ENCODE measurements around the gene LRRC23.
"Not testable (repeated sequence)": the region's sequence is repeated elsewhere in the genome, so short reads cannot be mapped to it uniquely, and the experiment has no call there.

Gene LRRC23

GRCh38 chr12:6886206-6886999 lies 18.2 kb upstream of the LRRC23 start:
- H3K27me3 ChIP-seq (ENCODE audit: insufficient read depth, low read length); H3K4me1 ChIP-seq (ENCODE audit: insufficient read depth, low read length); H3K4me3 ChIP-seq (ENCODE audit: low read length); H2AFZ ChIP-seq (ENCODE audit: low read depth, low read length); H3K9me3 ChIP-seq (ENCODE audit: low read length): not testable (repeated sequence)
- peaks cover 10% of the 10 kb centered on the region for H3K36me3 ChIP-seq (ENCODE audit: insufficient read depth, low read length)

GRCh38 chr12:6887460-6887859 lies 17.2 kb upstream of the LRRC23 start:
- H3K4me3 ChIP-seq (ENCODE audit: low read length), result no peak overlapping the region
- peaks cover 6% of the 10 kb centered on the region for H3K4me1 ChIP-seq (ENCODE audit: insufficient read depth, low read length)
- no peak overlapping the region for H2AFZ ChIP-seq (ENCODE audit: low read depth, low read length)
- H3K36me3 ChIP-seq (ENCODE audit: insufficient read depth, low read length), result peaks cover 10% of the 10 kb centered on the region
- H3K27me3 ChIP-seq (ENCODE audit: insufficient read depth, low read length), result no peaks in the 10 kb centered on the region
- H3K9me3 ChIP-seq (ENCODE audit: low read length), result no peaks in the 10 kb centered on the region

GRCh38 chr12:6888360-6888759 lies 16.3 kb upstream of the LRRC23 start:
- no peak overlapping the region for H2AFZ ChIP-seq (ENCODE audit: low read depth, low read length)
- no peaks in the 10 kb centered on the region for H3K27me3 ChIP-seq (ENCODE audit: insufficient read depth, low read length)
- peaks cover 6% of the 10 kb centered on the region for H3K4me1 ChIP-seq (ENCODE audit: insufficient read depth, low read length)
- H3K9me3 ChIP-seq (ENCODE audit: low read length), result no peaks in the 10 kb centered on the region
- H3K4me3 ChIP-seq (ENCODE audit: low read length), result no peak overlapping the region
- peaks cover 10% of the 10 kb centered on the region for H3K36me3 ChIP-seq (ENCODE audit: insufficient read depth, low read length)

GRCh38 chr12:6888794-6889193 lies 15.8 kb upstream of the LRRC23 start:
- not testable (repeated sequence) for H2AFZ ChIP-seq (ENCODE audit: low read depth, low read length); H3K36me3 ChIP-seq (ENCODE audit: insufficient read depth, low read length); H3K9me3 ChIP-seq (ENCODE audit: low read length); H3K4me1 ChIP-seq (ENCODE audit: insufficient read depth, low read length); H3K27me3 ChIP-seq (ENCODE audit: insufficient read depth, low read length); H3K4me3 ChIP-seq (ENCODE audit: low read length)

- peak overlapping the region; percentile 92 for H2AFZ ChIP-seq (ENCODE audit: low read depth, low read length)
- not testable (repeated sequence) for H3K36me3 ChIP-seq (ENCODE audit: insufficient read depth, low read length); H3K9me3 ChIP-seq (ENCODE audit: low read length); H3K4me1 ChIP-seq (ENCODE audit: insufficient read depth, low read length); H3K27me3 ChIP-seq (ENCODE audit: insufficient read depth, low read length); H3K4me3 ChIP-seq (ENCODE audit: low read length)
Observed at GRCh38 chr12:6889775-6890573, 14.6 kb upstream of the LRRC23 start.

- Histone ChIP-seq H3K4me3 (ENCODE audit: low read length) (peak overlapping the region; percentile 49), H2AFZ (ENCODE audit: low read depth, low read length) (peak overlapping the region; percentile 92), H3K27me3 (ENCODE audit: insufficient read depth, low read length) (no peaks in the 10 kb centered on the region), H3K36me3 (ENCODE audit: insufficient read depth, low read length) (no peaks in the 10 kb centered on the region), H3K9me3 (ENCODE audit: low read length) (no peaks in the 10 kb centered on the region), H3K4me1 (ENCODE audit: insufficient read depth, low read length) (peaks cover 6% of the 10 kb centered on the region)
Observed at GRCh38 chr12:6890789-6891645, 13.6 kb upstream of the LRRC23 start.

- Histone ChIP-seq H2AFZ (ENCODE audit: low read depth, low read length) (peak overlapping the region; percentile 68), H3K36me3 (ENCODE audit: insufficient read depth, low read length) (no peaks in the 10 kb centered on the region)
Observed at GRCh38 chr12:6891646-6892001, 13.0 kb upstream of the LRRC23 start.

GRCh38 chr12:6892683-6893082 lies 11.9 kb upstream of the LRRC23 start:
- H3K27me3 ChIP-seq (ENCODE audit: insufficient read depth, low read length); H2AFZ ChIP-seq (ENCODE audit: low read depth, low read length); H3K9me3 ChIP-seq (ENCODE audit: low read length); H3K36me3 ChIP-seq (ENCODE audit: insufficient read depth, low read length); H3K4me3 ChIP-seq (ENCODE audit: low read length); H3K4me1 ChIP-seq (ENCODE audit: insufficient read depth, low read length): not testable (repeated sequence)

More at GRCh38 chr12:6891646-6892001, 13.0 kb upstream of the LRRC23 start:
- Histone ChIP-seq H3K4me3 (ENCODE audit: low read length) (peak overlapping the region; percentile 25), H3K9me3 (ENCODE audit: low read length) (no peaks in the 10 kb centered on the region), H3K27me3 (ENCODE audit: insufficient read depth, low read length) (no peaks in the 10 kb centered on the region), H3K4me1 (ENCODE audit: insufficient read depth, low read length) (peaks cover 6% of the 10 kb centered on the region)

GRCh38 chr12:6894321-6894720 lies 10.3 kb upstream of the LRRC23 start:
- no peaks in the 10 kb centered on the region for H3K9me3 ChIP-seq (ENCODE audit: low read length)
- H3K36me3 ChIP-seq (ENCODE audit: insufficient read depth, low read length), result no peaks in the 10 kb centered on the region
- peaks cover 6% of the 10 kb centered on the region for H3K4me1 ChIP-seq (ENCODE audit: insufficient read depth, low read length)
- H3K27me3 ChIP-seq (ENCODE audit: insufficient read depth, low read length), result no peaks in the 10 kb centered on the region
- H2AFZ ChIP-seq (ENCODE audit: low read depth, low read length), result no peak overlapping the region
- H3K4me3 ChIP-seq (ENCODE audit: low read length), result no peak overlapping the region

GRCh38 chr12:6896846-6897435 lies 7.7 kb upstream of the LRRC23 start:
- H3K9me3 ChIP-seq (ENCODE audit: low read length), result no peaks in the 10 kb centered on the region
- peaks cover 3% of the 10 kb centered on the region for H3K4me1 ChIP-seq (ENCODE audit: insufficient read depth, low read length)
- no peaks in the 10 kb centered on the region for H3K36me3 ChIP-seq (ENCODE audit: insufficient read depth, low read length)
- H3K4me3 ChIP-seq (ENCODE audit: low read length), result no peak overlapping the region
- H2AFZ ChIP-seq (ENCODE audit: low read depth, low read length), result no peak overlapping the region
- H3K27me3 ChIP-seq (ENCODE audit: insufficient read depth, low read length), result no peaks in the 10 kb centered on the region

GRCh38 chr12:6899427-6899826 lies 5.2 kb upstream of the LRRC23 start:
- no peaks in the 10 kb centered on the region for H3K36me3 ChIP-seq (ENCODE audit: insufficient read depth, low read length)
- H3K27me3 ChIP-seq (ENCODE audit: insufficient read depth, low read length), result no peaks in the 10 kb centered on the region
- peaks cover 11% of the 10 kb centered on the region for H3K4me1 ChIP-seq (ENCODE audit: insufficient read depth, low read length)
- no peaks in the 10 kb centered on the region for H3K9me3 ChIP-seq (ENCODE audit: low read length)
- no peak overlapping the region for H2AFZ ChIP-seq (ENCODE audit: low read depth, low read length)
- no peak overlapping the region for H3K4me3 ChIP-seq (ENCODE audit: low read length)

GRCh38 chr12:6899837-6900519 lies 4.6 kb upstream of the LRRC23 start:
- Histone ChIP-seq H3K4me3 (ENCODE audit: low read length) (no peak overlapping the region), H3K4me1 (ENCODE audit: insufficient read depth, low read length) (peaks cover 13% of the 10 kb centered on the region), H3K9me3 (ENCODE audit: low read length) (no peaks in the 10 kb centered on the region), H2AFZ (ENCODE audit: low read depth, low read length) (no peak overlapping the region), H3K27me3 (ENCODE audit: insufficient read depth, low read length) (no peaks in the 10 kb centered on the region), H3K36me3 (ENCODE audit: insufficient read depth, low read length) (no peaks in the 10 kb centered on the region)

All from neuron (in vitro differentiated cells).